GM12892 (cell line): ENCODE measurements around the gene C2orf68.

Experiments
- POLR2A ChIP-seq: IDR thresholded peaks from 2 replicates; pipeline ENCODE4 v1.6.1; 2011; ENCODE audit warnings: low read depth, low read length, control low read depth
- POLR2AphosphoS5 ChIP-seq: IDR thresholded peaks from 2 replicates; pipeline ENCODE4 v1.6.1; 2011; ENCODE audit warnings: low read depth, low read length, control low read depth
- TAF1 ChIP-seq: IDR thresholded peaks from 2 replicates; pipeline ENCODE4 v1.6.1; 2011; ENCODE audit warnings: low read depth, mild to moderate bottlenecking, control low read depth, low read length, borderline replicate concordance

DNA sequence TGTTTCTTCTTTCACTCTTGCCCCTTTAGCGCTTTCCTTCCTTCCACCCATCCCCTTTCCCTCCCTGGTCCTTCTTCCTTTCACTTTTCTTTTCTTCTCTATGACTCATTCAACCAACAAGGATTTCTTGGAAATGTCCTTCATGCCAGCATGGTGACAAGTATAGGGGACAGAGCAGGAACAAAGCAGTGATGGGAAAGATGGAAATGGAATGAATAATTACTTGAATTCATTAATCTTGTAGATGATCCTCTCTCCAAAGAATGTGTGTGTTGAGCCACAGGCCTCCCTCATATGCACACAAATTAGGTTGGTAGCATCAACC, 26.1 kb downstream of the C2orf68 start:
- TF ChIP-seq TAF1 (no peak), POLR2A (no peak), POLR2AphosphoS5 (no peak)
